ENCODE measurements around the gene MLC1. TPM values are rescaled to one million over a fixed set of nuclear protein-coding genes. Genes with fewer than 3 reads are reported as not detected.

MLC1 gene
- total RNA-seq (under 1 TPM; 0.35 to 0.47 TPM), polyA plus RNA-seq (1.7 TPM)

DNA sequence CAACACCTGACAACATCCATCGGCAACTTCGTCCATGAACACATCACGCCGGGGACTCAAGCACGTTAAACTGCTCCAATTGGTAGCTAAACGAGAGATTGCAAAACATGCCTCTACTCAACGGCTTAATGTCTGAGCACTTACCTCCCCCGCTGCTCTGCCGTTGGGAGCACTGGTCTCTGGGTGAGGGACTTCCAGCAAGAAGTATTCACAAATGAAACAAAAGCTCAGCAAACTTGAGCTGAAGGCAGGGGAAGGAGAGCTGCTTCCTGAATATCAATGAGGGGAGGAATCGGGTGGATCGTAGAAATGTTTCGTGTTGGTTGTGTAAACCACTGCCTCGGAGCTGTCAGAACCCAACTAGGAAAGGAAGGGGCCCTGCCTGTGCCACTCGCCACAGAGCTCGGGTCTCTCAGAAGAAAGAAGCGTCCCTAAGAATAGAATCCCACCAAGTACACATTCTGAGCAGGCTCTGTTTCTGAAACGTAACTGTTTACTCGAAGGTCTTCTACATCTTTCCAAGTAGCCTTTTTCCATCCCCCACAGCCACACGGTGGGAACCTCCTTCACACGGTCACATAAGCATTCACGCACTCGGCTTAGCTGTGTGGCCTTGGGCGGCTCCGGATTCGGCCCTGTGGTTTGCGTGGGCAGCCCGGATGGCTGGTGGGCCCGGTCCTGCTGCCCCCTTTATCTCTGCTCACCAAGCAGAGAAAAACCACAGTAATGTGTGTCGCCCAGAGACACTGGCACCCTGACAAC is at the start of gene MLC1:
Gene MLC1 (minus strand): TSS at position 216 of the 762 bp plus-strand sequence. CDS start 524 bp downstream, outside the sequence.
- Mint-ChIP-seq H3K27me3 (peaks cover 1 to 19% of the 10 kb centered on the region in 2 donors), H3K4me3 (peak within 1 kb of the TSS in 1 of 7 donors; percentile 40), H3K27ac (peak within 1 kb of the TSS in 4 of 8 donors; percentile 15 to 93 (median 69)), H3K36me3 (no peaks in the 10 kb centered on the region), H3K4me1 (peaks cover 0 to 9% (median 0%) of the 10 kb centered on the region in 3 donors), H3K9me3 (no peaks in the 10 kb centered on the region)
- no peaks in the 10 kb centered on the region for H3K36me3 ChIP-seq (ENCODE audit: insufficient read depth, low read length)
- H3K27ac ChIP-seq (ENCODE audit: low read depth, low read length): no peak within 1 kb of the TSS
- H3K27me3 ChIP-seq (ENCODE audit: insufficient read depth, low read length, poor library complexity, severe bottlenecking): no peaks in the 10 kb centered on the region
- peak in 2 of 5 donors; percentile 6 to 17 for DNase-seq
- CTCF ChIA-PET: interaction anchor here (0.9 to 1.0 kb wide), 2 partner anchors 35 to 318 kb away, joined by 3 read pairs; no protein-coding TSS in a partner anchor
- H3K4me1 ChIP-seq (ENCODE audit: insufficient read depth, low read length): no peaks in the 10 kb centered on the region
- peak within 1 kb of the TSS; percentile 53 for H3K4me3 ChIP-seq (ENCODE audit: low read length)
- POLR2A ChIA-PET: no interaction called here
- H3K9me3 ChIP-seq (ENCODE audit: low read length): no peaks in the 10 kb centered on the region

DNA sequence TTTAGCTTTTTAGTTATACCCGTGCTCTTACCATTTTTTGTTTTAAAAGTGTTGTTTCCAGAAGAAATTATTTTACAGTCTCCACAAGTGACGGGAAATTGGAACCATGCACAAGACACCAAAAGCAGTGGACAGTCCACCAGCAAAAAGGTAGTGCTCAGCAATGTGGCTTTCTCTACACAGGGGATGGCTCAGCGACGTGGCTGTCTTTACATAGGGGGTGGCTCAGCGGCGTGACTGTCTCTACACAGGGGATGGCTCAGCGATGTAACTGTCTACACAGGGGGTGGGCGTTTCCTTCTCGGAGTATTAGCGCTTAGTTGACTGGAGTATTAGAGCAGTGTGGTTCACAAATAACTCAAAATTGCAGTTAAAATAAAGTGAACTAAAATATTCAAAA is 49.3 kb upstream of the MLC1 start:
- DNase-seq: no peak
- POLR2A ChIA-PET: no interaction called here
- H3K9me3 Mint-ChIP-seq: peaks cover 0 to 3% (median 0%) of the 10 kb centered on the region in 5 donors
- no peak overlapping the region for H3K4me3 Mint-ChIP-seq
- H3K36me3 Mint-ChIP-seq: no peaks in the 10 kb centered on the region
- CTCF ChIA-PET: no interaction called here
- no peaks in the 10 kb centered on the region for H3K4me1 Mint-ChIP-seq
- peaks cover 27 to 63% of the 10 kb centered on the region in 2 donors for H3K27me3 Mint-ChIP-seq
- Histone ChIP-seq H3K36me3 (ENCODE audit: insufficient read depth, low read length) (no peaks in the 10 kb centered on the region), H3K4me1 (ENCODE audit: insufficient read depth, low read length) (no peaks in the 10 kb centered on the region), H3K27me3 (ENCODE audit: insufficient read depth, low read length, poor library complexity, severe bottlenecking) (peaks cover 3% of the 10 kb centered on the region), H3K9me3 (ENCODE audit: low read length) (no peaks in the 10 kb centered on the region), H3K4me3 (ENCODE audit: low read length) (no peak overlapping the region), H3K27ac (ENCODE audit: low read depth, low read length) (no peak overlapping the region)
- no peak overlapping the region for H3K27ac Mint-ChIP-seq

DNA sequence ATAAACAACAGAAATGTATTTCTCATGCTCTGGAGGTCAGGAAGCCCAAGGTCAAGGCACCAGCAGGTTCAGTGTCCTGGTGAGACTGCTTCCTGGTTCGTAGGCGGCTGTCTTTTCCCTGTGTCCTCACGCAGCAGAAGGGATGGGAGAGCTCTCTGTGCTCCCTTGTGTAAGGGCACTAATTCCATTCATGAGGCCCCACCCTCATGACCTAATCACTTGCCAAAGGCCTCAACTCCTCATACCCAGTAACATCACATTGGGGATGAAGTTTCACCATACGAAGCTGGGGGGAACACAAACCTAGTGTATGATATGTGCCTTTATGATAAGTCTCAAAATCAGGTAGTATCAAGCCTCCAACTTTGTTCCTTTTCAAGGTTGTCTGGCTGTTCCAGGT is 46.7 kb upstream of the MLC1 start:
- Histone ChIP-seq H3K9me3 (ENCODE audit: low read length) (no peaks in the 10 kb centered on the region), H3K4me1 (ENCODE audit: insufficient read depth, low read length) (no peaks in the 10 kb centered on the region), H3K4me3 (ENCODE audit: low read length) (no peak overlapping the region), H3K36me3 (ENCODE audit: insufficient read depth, low read length) (no peaks in the 10 kb centered on the region), H3K27ac (ENCODE audit: low read depth, low read length) (no peak overlapping the region), H3K27me3 (ENCODE audit: insufficient read depth, low read length, poor library complexity, severe bottlenecking) (peaks cover 3% of the 10 kb centered on the region)
- Mint-ChIP-seq H3K27ac (no peak overlapping the region), H3K27me3 (peaks cover 29 to 66% of the 10 kb centered on the region in 2 donors), H3K9me3 (peaks cover 0 to 3% (median 0%) of the 10 kb centered on the region in 5 donors), H3K4me3 (no peak overlapping the region), H3K4me1 (no peaks in the 10 kb centered on the region), H3K36me3 (no peaks in the 10 kb centered on the region)
- DNase-seq: no peak
- ChIA-PET CTCF (no interaction called here), POLR2A (no interaction called here)

GRCh38 chr22:50129121-50129736 is 44.0 kb upstream of the MLC1 start:
- H3K27me3 ChIP-seq (ENCODE audit: insufficient read depth, low read length, poor library complexity, severe bottlenecking): peaks cover 3% of the 10 kb centered on the region
- no peaks in the 10 kb centered on the region for H3K36me3 ChIP-seq (ENCODE audit: insufficient read depth, low read length)
- Mint-ChIP-seq H3K4me1 (no peaks in the 10 kb centered on the region), H3K27me3 (peaks cover 35 to 61% of the 10 kb centered on the region in 2 donors), H3K27ac (no peak overlapping the region), H3K36me3 (peaks cover 0 to 3% (median 0%) of the 10 kb centered on the region in 3 donors), H3K4me3 (no peak overlapping the region), H3K9me3 (peaks cover 3 to 12% (median 5%) of the 10 kb centered on the region in 5 donors)
- H3K4me1 ChIP-seq (ENCODE audit: insufficient read depth, low read length): no peaks in the 10 kb centered on the region
- no peak overlapping the region for H3K4me3 ChIP-seq (ENCODE audit: low read length)
- ChIA-PET POLR2A (no interaction called here), CTCF (no interaction called here)
- H3K27ac ChIP-seq (ENCODE audit: low read depth, low read length): no peak overlapping the region
- no peak for DNase-seq
- H3K9me3 ChIP-seq (ENCODE audit: low read length): no peaks in the 10 kb centered on the region

DNA sequence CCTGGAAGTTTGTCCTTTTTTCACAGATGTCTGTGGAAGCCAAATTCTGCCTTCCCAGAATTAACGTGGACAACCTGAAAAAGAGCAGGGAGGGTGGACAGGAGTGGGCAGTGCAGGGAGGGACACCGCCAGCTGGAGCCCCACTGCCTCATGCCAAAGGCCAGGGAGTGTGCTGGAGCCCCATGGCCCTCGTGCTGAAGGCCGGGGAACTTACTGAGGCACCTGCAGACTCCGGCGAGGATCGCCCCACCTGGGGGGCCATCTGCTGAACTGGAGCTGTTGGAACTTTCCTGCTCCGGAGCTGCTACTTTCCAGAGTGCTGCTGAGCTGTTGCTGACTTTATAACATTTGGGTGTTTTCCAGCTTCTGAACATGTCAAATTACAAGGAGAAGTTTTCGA is 39.8 kb upstream of the MLC1 start:
- Histone ChIP-seq H3K4me3 (ENCODE audit: low read length) (no peak overlapping the region), H3K4me1 (ENCODE audit: insufficient read depth, low read length) (no peaks in the 10 kb centered on the region), H3K9me3 (ENCODE audit: low read length) (no peaks in the 10 kb centered on the region), H3K36me3 (ENCODE audit: insufficient read depth, low read length) (no peaks in the 10 kb centered on the region), H3K27ac (ENCODE audit: low read depth, low read length) (no peak overlapping the region), H3K27me3 (ENCODE audit: insufficient read depth, low read length, poor library complexity, severe bottlenecking) (no peaks in the 10 kb centered on the region)
- Mint-ChIP-seq H3K27ac (no peak overlapping the region), H3K9me3 (peaks cover 18 to 25% (median 21%) of the 10 kb centered on the region in 5 donors), H3K27me3 (peaks cover 27 to 50% of the 10 kb centered on the region in 2 donors), H3K4me3 (no peak overlapping the region), H3K4me1 (no peaks in the 10 kb centered on the region), H3K36me3 (peaks cover 0 to 24% (median 2%) of the 10 kb centered on the region in 3 donors)
- DNase-seq: no peak
- ChIA-PET CTCF (no interaction called here), POLR2A (interaction anchor here (0.6 kb wide), 1 partner anchor 8 kb away, joined by 9 read pairs; no protein-coding TSS in a partner anchor)

GRCh38 chr22:50123119-50123518 is 37.9 kb upstream of the MLC1 start:
- no peaks in the 10 kb centered on the region for H3K4me1 Mint-ChIP-seq
- Histone ChIP-seq H3K4me3 (ENCODE audit: low read length) (no peak overlapping the region), H3K36me3 (ENCODE audit: insufficient read depth, low read length) (no peaks in the 10 kb centered on the region), H3K27ac (ENCODE audit: low read depth, low read length) (no peak overlapping the region), H3K27me3 (ENCODE audit: insufficient read depth, low read length, poor library complexity, severe bottlenecking) (no peaks in the 10 kb centered on the region), H3K9me3 (ENCODE audit: low read length) (no peaks in the 10 kb centered on the region), H3K4me1 (ENCODE audit: insufficient read depth, low read length) (no peaks in the 10 kb centered on the region)
- peaks cover 0 to 24% (median 2%) of the 10 kb centered on the region in 3 donors for H3K36me3 Mint-ChIP-seq
- CTCF ChIA-PET: no interaction called here
- peaks cover 18 to 25% (median 21%) of the 10 kb centered on the region in 5 donors for H3K9me3 Mint-ChIP-seq
- POLR2A ChIA-PET: no interaction called here
- no peak for DNase-seq
- no peak overlapping the region for H3K4me3 Mint-ChIP-seq
- H3K27me3 Mint-ChIP-seq: peaks cover 24 to 38% of the 10 kb centered on the region in 2 donors
- no peak overlapping the region for H3K27ac Mint-ChIP-seq

- H3K4me1 ChIP-seq (ENCODE audit: insufficient read depth, low read length): no peaks in the 10 kb centered on the region
- Mint-ChIP-seq H3K27ac (no peak overlapping the region), H3K36me3 (peaks cover 0 to 24% (median 2%) of the 10 kb centered on the region in 3 donors), H3K9me3 (peaks cover 18 to 25% (median 21%) of the 10 kb centered on the region in 5 donors), H3K27me3 (peaks cover 22 to 28% of the 10 kb centered on the region in 2 donors), H3K4me1 (no peaks in the 10 kb centered on the region), H3K4me3 (no peak overlapping the region)
- no peaks in the 10 kb centered on the region for H3K36me3 ChIP-seq (ENCODE audit: insufficient read depth, low read length)
- H3K27ac ChIP-seq (ENCODE audit: low read depth, low read length): no peak overlapping the region
- ChIA-PET POLR2A (no interaction called here), CTCF (no interaction called here)
- no peak overlapping the region for H3K4me3 ChIP-seq (ENCODE audit: low read length)
- no peaks in the 10 kb centered on the region for H3K27me3 ChIP-seq (ENCODE audit: insufficient read depth, low read length, poor library complexity, severe bottlenecking)
- DNase-seq: no peak
- no peaks in the 10 kb centered on the region for H3K9me3 ChIP-seq (ENCODE audit: low read length)
These were observed 36.0 kb upstream of the MLC1 start for GRCh38 chr22:50121202-50121740.

DNA sequence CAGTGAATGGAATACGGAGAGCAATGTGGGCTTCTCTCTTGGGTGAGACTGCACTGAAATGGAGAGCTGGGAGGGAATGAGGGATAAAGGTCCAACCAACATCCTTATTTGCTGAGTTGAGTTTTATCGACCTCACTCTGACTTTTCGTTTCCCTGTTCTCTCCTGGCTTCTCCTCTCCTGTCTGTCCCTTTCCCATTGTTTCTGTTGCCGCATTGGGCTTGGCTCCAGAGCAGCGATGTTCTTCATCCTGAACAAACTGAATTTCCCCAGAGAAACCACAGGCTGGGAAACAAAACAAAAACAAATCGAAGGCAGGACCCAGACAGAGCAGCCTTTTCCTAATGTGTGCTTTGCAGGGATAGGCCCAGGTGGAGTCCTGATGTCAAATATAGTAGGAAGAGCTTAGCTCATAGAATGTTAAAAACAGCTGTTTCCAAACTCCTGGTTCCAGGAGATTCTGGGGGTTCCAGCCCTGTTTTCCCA is 34.6 kb upstream of the MLC1 start:
- DNase-seq: no peak
- no peaks in the 10 kb centered on the region for H3K4me1 ChIP-seq (ENCODE audit: insufficient read depth, low read length)
- Mint-ChIP-seq H3K9me3 (peaks cover 18 to 21% (median 21%) of the 10 kb centered on the region in 5 donors), H3K4me3 (no peak overlapping the region), H3K27me3 (peaks cover 17 to 27% of the 10 kb centered on the region in 2 donors), H3K27ac (no peak overlapping the region), H3K4me1 (no peaks in the 10 kb centered on the region), H3K36me3 (peaks cover 0 to 24% (median 2%) of the 10 kb centered on the region in 3 donors)
- ChIA-PET CTCF (no interaction called here), POLR2A (no interaction called here)
- H3K27me3 ChIP-seq (ENCODE audit: insufficient read depth, low read length, poor library complexity, severe bottlenecking): no peaks in the 10 kb centered on the region
- H3K9me3 ChIP-seq (ENCODE audit: low read length): no peaks in the 10 kb centered on the region
- no peak overlapping the region for H3K4me3 ChIP-seq (ENCODE audit: low read length)
- no peak overlapping the region for H3K27ac ChIP-seq (ENCODE audit: low read depth, low read length)
- no peaks in the 10 kb centered on the region for H3K36me3 ChIP-seq (ENCODE audit: insufficient read depth, low read length)

Measured in CD8-positive, alpha-beta memory T cell (primary cell).